Memory B cell (primary cell): ENCODE measurements around the gene KRT9.

Source experiments
- ATAC-seq: fragments of 150-1000 bp; cut with Tn5 transposase; 2 replicates; pipeline ENCODE4 v1.10.0; 2021; ENCODE audit warnings: low read depth, mild to moderate bottlenecking, moderate library complexity
- DNase-seq, 2 donors: peaks; one replicate each; pipeline ENCODE4 v3.0.0; 2022; ENCODE audit warnings: low spot score in 2 of 2
- H3K27ac Mint-ChIP-seq: one replicate; pipeline ENCODE4 v1.8.0; 2022; ENCODE audit warnings: mild to moderate bottlenecking, moderate library complexity, mixed read lengths
- H3K27me3 Mint-ChIP-seq: one replicate; pipeline ENCODE4 v1.8.0; 2022; ENCODE audit warnings: mixed read lengths
- H3K36me3 Mint-ChIP-seq: one replicate; pipeline ENCODE4 v1.8.0; 2022; ENCODE audit warnings: mild to moderate bottlenecking, mixed read lengths
- H3K4me1 Mint-ChIP-seq: one replicate; pipeline ENCODE4 v1.8.0; 2022; ENCODE audit warnings: mixed read lengths
- H3K4me3 Mint-ChIP-seq: one replicate; pipeline ENCODE4 v1.8.0; 2022; ENCODE audit warnings: mild to moderate bottlenecking, moderate library complexity, mixed read lengths
- H3K9me3 Mint-ChIP-seq: one replicate; pipeline ENCODE4 v1.8.0; 2022; ENCODE audit warnings: mixed read lengths

KRT9 gene

GRCh38 chr17:41527063-41528023, 44.5 kb downstream of the KRT9 start:
- Mint-ChIP-seq H3K36me3 (no peaks in the 10 kb centered on the region), H3K4me3 (peak overlapping the region; percentile 32), H3K27me3 (peaks cover 28% of the 10 kb centered on the region), H3K9me3 (no peaks in the 10 kb centered on the region), H3K4me1 (peaks cover 4% of the 10 kb centered on the region), H3K27ac (no peak overlapping the region)
- DNase-seq (no peak), ATAC-seq (no peak)

- peaks cover 20% of the 10 kb centered on the region for H3K27me3 Mint-ChIP-seq
Observed at GRCh38 chr17:41524261-41524660, 47.6 kb downstream of the KRT9 start.

GRCh38 chr17:41523787-41524186, 48.1 kb downstream of the KRT9 start:
- Mint-ChIP-seq H3K9me3 (no peaks in the 10 kb centered on the region), H3K27ac (no peak overlapping the region), H3K4me1 (peaks cover 4% of the 10 kb centered on the region), H3K4me3 (no peak overlapping the region), H3K27me3 (peaks cover 19% of the 10 kb centered on the region), H3K36me3 (no peaks in the 10 kb centered on the region)
- no peak for ATAC-seq
- no peak for DNase-seq

More at GRCh38 chr17:41524261-41524660, 47.6 kb downstream of the KRT9 start:
- H3K4me3 Mint-ChIP-seq = no peak overlapping the region
- no peak for DNase-seq
- no peaks in the 10 kb centered on the region for H3K36me3 Mint-ChIP-seq
- no peak overlapping the region for H3K27ac Mint-ChIP-seq
- no peaks in the 10 kb centered on the region for H3K9me3 Mint-ChIP-seq
- H3K4me1 Mint-ChIP-seq = peaks cover 4% of the 10 kb centered on the region
- ATAC-seq = no peak

- H3K4me1 Mint-ChIP-seq = peaks cover 2% of the 10 kb centered on the region
Observed at GRCh38 chr17:41523225-41523593, 48.6 kb downstream of the KRT9 start.

GRCh38 chr17:41522301-41523224, 49.3 kb downstream of the KRT9 start:
- Mint-ChIP-seq H3K4me3 (no peak overlapping the region), H3K4me1 (peaks cover 2% of the 10 kb centered on the region), H3K36me3 (no peaks in the 10 kb centered on the region), H3K27ac (no peak overlapping the region), H3K27me3 (peaks cover 16% of the 10 kb centered on the region), H3K9me3 (no peaks in the 10 kb centered on the region)
- ATAC-seq (no peak), DNase-seq (no peak)

More at GRCh38 chr17:41523225-41523593, 48.6 kb downstream of the KRT9 start:
- H3K4me3 Mint-ChIP-seq = no peak overlapping the region
- ATAC-seq (no peak), DNase-seq (no peak)
- H3K27ac Mint-ChIP-seq = no peak overlapping the region
- H3K9me3 Mint-ChIP-seq = no peaks in the 10 kb centered on the region
- peaks cover 16% of the 10 kb centered on the region for H3K27me3 Mint-ChIP-seq
- no peaks in the 10 kb centered on the region for H3K36me3 Mint-ChIP-seq

- H3K4me3 Mint-ChIP-seq = no peak overlapping the region
- H3K4me1 Mint-ChIP-seq = no peaks in the 10 kb centered on the region
- H3K9me3 Mint-ChIP-seq = no peaks in the 10 kb centered on the region
- H3K27me3 Mint-ChIP-seq = peaks cover 18% of the 10 kb centered on the region
- no peak overlapping the region for H3K27ac Mint-ChIP-seq
- no peaks in the 10 kb centered on the region for H3K36me3 Mint-ChIP-seq
- ATAC-seq = no peak
- DNase-seq = no peak
Observed at GRCh38 chr17:41521574-41522261, 50.1 kb downstream of the KRT9 start.

GRCh38 chr17:41520821-41521521, 50.9 kb downstream of the KRT9 start:
- DNase-seq (no peak), ATAC-seq (no peak)
- Mint-ChIP-seq H3K4me3 (no peak overlapping the region), H3K9me3 (no peaks in the 10 kb centered on the region), H3K27ac (no peak overlapping the region), H3K36me3 (no peaks in the 10 kb centered on the region), H3K27me3 (peaks cover 18% of the 10 kb centered on the region), H3K4me1 (no peaks in the 10 kb centered on the region)

- no peaks in the 10 kb centered on the region for H3K36me3 Mint-ChIP-seq
- no peak overlapping the region for H3K27ac Mint-ChIP-seq
- H3K27me3 Mint-ChIP-seq = peaks cover 17% of the 10 kb centered on the region
- no peak for DNase-seq
- no peaks in the 10 kb centered on the region for H3K9me3 Mint-ChIP-seq
- no peak for ATAC-seq
- no peak overlapping the region for H3K4me3 Mint-ChIP-seq
- no peaks in the 10 kb centered on the region for H3K4me1 Mint-ChIP-seq
Observed at GRCh38 chr17:41519501-41520224, 52.2 kb downstream of the KRT9 start.

GRCh38 chr17:41518789-41519449, 52.9 kb downstream of the KRT9 start, which contains the start of gene KRT15:
Gene KRT15, minus strand, starts transcription at chr17:41518890. Its CDS starts 63 bp downstream, at chr17:41518827.
- DNase-seq (no peak), ATAC-seq (no peak)
- H3K36me3 Mint-ChIP-seq = no peaks in the 10 kb centered on the region
- H3K9me3 Mint-ChIP-seq = no peaks in the 10 kb centered on the region
- H3K4me1 Mint-ChIP-seq = no peaks in the 10 kb centered on the region
- no peak within 1 kb of the TSS for H3K4me3 Mint-ChIP-seq
- H3K27me3 Mint-ChIP-seq = peaks cover 19% of the 10 kb centered on the region
- no peak within 1 kb of the TSS for H3K27ac Mint-ChIP-seq

- DNase-seq (no peak), ATAC-seq (no peak)
- no peak overlapping the region for H3K27ac Mint-ChIP-seq
- no peaks in the 10 kb centered on the region for H3K9me3 Mint-ChIP-seq
- no peak overlapping the region for H3K4me3 Mint-ChIP-seq
- no peaks in the 10 kb centered on the region for H3K36me3 Mint-ChIP-seq
- H3K27me3 Mint-ChIP-seq = peaks cover 19% of the 10 kb centered on the region
- no peaks in the 10 kb centered on the region for H3K4me1 Mint-ChIP-seq
Observed at GRCh38 chr17:41518031-41518430, 53.8 kb downstream of the KRT9 start.

- H3K27me3 Mint-ChIP-seq = peaks cover 23% of the 10 kb centered on the region
- H3K4me3 Mint-ChIP-seq = no peak overlapping the region
- no peak for DNase-seq
- no peaks in the 10 kb centered on the region for H3K9me3 Mint-ChIP-seq
- H3K4me1 Mint-ChIP-seq = no peaks in the 10 kb centered on the region
- no peak for ATAC-seq
- no peak overlapping the region for H3K27ac Mint-ChIP-seq
- H3K36me3 Mint-ChIP-seq = no peaks in the 10 kb centered on the region
Observed at GRCh38 chr17:41516830-41517283, 55.0 kb downstream of the KRT9 start.

- no peak overlapping the region for H3K4me3 Mint-ChIP-seq
- H3K36me3 Mint-ChIP-seq = no peaks in the 10 kb centered on the region
- no peaks in the 10 kb centered on the region for H3K4me1 Mint-ChIP-seq
- no peak for DNase-seq
- peaks cover 19% of the 10 kb centered on the region for H3K27me3 Mint-ChIP-seq
- H3K9me3 Mint-ChIP-seq = no peaks in the 10 kb centered on the region
- no peak for ATAC-seq
- H3K27ac Mint-ChIP-seq = no peak overlapping the region
Observed at GRCh38 chr17:41516147-41516829, 55.6 kb downstream of the KRT9 start.
